ENCODE results near the gene AUTS2. TPM values are rescaled to one million over a fixed set of nuclear protein-coding genes. Genes with fewer than 3 reads are reported as not detected.
A peak's percentile ranks its signal among the peaks of the same experiment; 100 is the strongest.

The AUTS2 gene
- total and polyA plus RNA-seq, 10 of the 15 experiments (the other 5 are each of a cell fraction or from before 2014, with no cell fraction given): 6.4 to 55.6 (median 21.6) TPM

- TF ChIP-seq SP1 (IDR thresholded peaks at IDR 0.05; ENCODE audit: low read depth, low read length): no peak
- TF ChIP-seq LARP7 (IDR thresholded peaks at IDR 0.05): no peak
- no peak for TF ChIP-seq POLR2AphosphoS5 (IDR thresholded peaks at IDR 0.05; ENCODE audit: low read length)
- TF ChIP-seq CEBPB (IDR thresholded peaks at IDR 0.05; ENCODE audit: borderline replicate concordance in 1 of 2, low read depth in 2 of 2, low read length in 2 of 2): no peak
- no peak for TF ChIP-seq SREBF1 (IDR thresholded peaks at IDR 0.05; ENCODE audit: low read length)
- TF ChIP-seq MXI1 (IDR thresholded peaks at IDR 0.05; ENCODE audit: low read depth, low read length): no peak
- TF ChIP-seq ZNF622 (IDR thresholded peaks at IDR 0.05): no peak
- TF ChIP-seq USF1 (IDR thresholded peaks at IDR 0.05; ENCODE audit: borderline replicate concordance, extremely low read length, insufficient read depth, low read depth, low read length): no peak
- no peak for TF ChIP-seq PRDM15 (CRISPR knock-in tag; IDR thresholded peaks at IDR 0.05)
- no peak for TF ChIP-seq KAT2A (conservative IDR thresholded peaks at IDR 0.05; ENCODE audit: control insufficient read depth, low read depth, low read length)
- no peak for TF ChIP-seq ZBED1 (IDR thresholded peaks at IDR 0.05; ENCODE audit: borderline replicate concordance)
- TF ChIP-seq ZBTB11 (CRISPR knock-in tag; IDR thresholded peaks at IDR 0.05): no peak
- TF ChIP-seq MYB (IDR thresholded peaks at IDR 0.05; ENCODE audit: borderline replicate concordance, low read depth, low read length): no peak
- TF ChIP-seq HCFC1 (IDR thresholded peaks at IDR 0.05; ENCODE audit: low read length): no peak
- no peak for TF ChIP-seq NBN (IDR thresholded peaks at IDR 0.05)
- TF ChIP-seq YY1 (IDR thresholded peaks at IDR 0.05; ENCODE audit: low read depth, low read length): no peak
- no peak for TF ChIP-seq MLLT1 (IDR thresholded peaks at IDR 0.05)
- TF ChIP-seq ZNF217 (IDR thresholded peaks at IDR 0.05): 0 out of 2 replicates have a peak, but pooled peaks have one; percentile 17
- TF ChIP-seq BACH1 (IDR thresholded peaks at IDR 0.05; ENCODE audit: borderline replicate concordance): no peak
- TF ChIP-seq USF2 (IDR thresholded peaks at IDR 0.05; ENCODE audit: borderline replicate concordance, low read depth, low read length): no peak
- no peak for TF ChIP-seq ETV6 (conservative IDR thresholded peaks at IDR 0.05 in 1 of 2, IDR thresholded peaks at IDR 0.05 in 1 of 2; ENCODE audit: borderline replicate concordance in 1 of 2, low read depth in 1 of 2)
- no peak for TF ChIP-seq POLR2AphosphoS2 (IDR thresholded peaks at IDR 0.05; ENCODE audit: low read depth, low read length)
These were observed 94.8 kb downstream of the AUTS2 start (continued) for GRCh38 chr7:69693042-69693441.

All from GM12878 (cell line).